Trophoblast cell (in vitro differentiated cells and primary cell): ENCODE measurements around the gene SNX7.

Experiments used
- DNase-seq, 2 donors: peaks; one replicate each; pipeline ENCODE4 v3.0.0-alpha.2; 2016
- H2AFZ ChIP-seq: 2 replicates; pipeline ENCODE4 v1.6.1; 2013; ENCODE audit warnings: low read length, moderate library complexity, mild to moderate bottlenecking; ENCODE audit not compliant: insufficient read depth, poor library complexity
- H2AK5ac ChIP-seq: 2 replicates; pipeline ENCODE4 v1.6.1; 2013; ENCODE audit warnings: mild to moderate bottlenecking, low read length
- H2BK120ac ChIP-seq: 2 replicates; pipeline ENCODE4 v1.6.1; 2013; ENCODE audit warnings: low read length, mild to moderate bottlenecking, moderate library complexity; ENCODE audit not compliant: insufficient read depth, poor library complexity
- H2BK12ac ChIP-seq: 2 replicates; pipeline ENCODE4 v1.6.1; 2013; ENCODE audit warnings: mild to moderate bottlenecking, low read length, moderate library complexity
- H2BK5ac ChIP-seq: 2 replicates; pipeline ENCODE4 v1.6.1; 2013; ENCODE audit warnings: low read length, low read depth, moderate library complexity, mild to moderate bottlenecking; ENCODE audit not compliant: poor library complexity
- H3K14ac ChIP-seq: 2 replicates; pipeline ENCODE4 v1.6.1; 2013; ENCODE audit warnings: mild to moderate bottlenecking, low read length
- H3K18ac ChIP-seq: 2 replicates; pipeline ENCODE4 v1.6.1; 2013; ENCODE audit warnings: mild to moderate bottlenecking, low read length
- H3K23ac ChIP-seq: 2 replicates; pipeline ENCODE4 v1.6.1; 2013; ENCODE audit warnings: low read length
- H3K27ac ChIP-seq: 2 replicates; pipeline ENCODE4 v1.5.1; 2013; ENCODE audit warnings: low read depth, mild to moderate bottlenecking, inconsistent platforms, low read length, moderate library complexity
- H3K27me3 ChIP-seq: 2 replicates; pipeline ENCODE4 v1.6.1; 2013; ENCODE audit warnings: inconsistent platforms, mild to moderate bottlenecking, low read length, moderate library complexity; ENCODE audit not compliant: insufficient read depth
- H3K36me3 ChIP-seq, 2 experiments: 1 replicate in 1 of 2; 2 replicates in 1 of 2; pipeline ENCODE4 v1.6.1; 2013; ENCODE audit warnings: low read length in 2 of 2, mild to moderate bottlenecking in 2 of 2, moderate library complexity in 1 of 2; ENCODE audit not compliant: insufficient read depth in 2 of 2, control insufficient read depth in 1 of 2
- H3K4ac ChIP-seq: 2 replicates; pipeline ENCODE4 v1.6.1; 2013; ENCODE audit warnings: low read depth, mild to moderate bottlenecking, low read length, moderate library complexity
- H3K4me1 ChIP-seq, 2 experiments: 1 replicate in 1 of 2; 2 replicates in 1 of 2; pipeline ENCODE4 v1.6.1; 2013; ENCODE audit warnings: low read length in 2 of 2, mild to moderate bottlenecking in 2 of 2, moderate library complexity in 1 of 2; ENCODE audit not compliant: insufficient read depth in 2 of 2, control insufficient read depth in 1 of 2
- H3K4me2 ChIP-seq: 2 replicates; pipeline ENCODE4 v1.6.1; 2013; ENCODE audit warnings: inconsistent platforms, mild to moderate bottlenecking, low read length, moderate library complexity
- H3K4me3 ChIP-seq: 2 replicates; pipeline ENCODE4 v1.5.1; 2013; ENCODE audit warnings: mild to moderate bottlenecking, low read depth, low read length, inconsistent platforms
- H3K79me1 ChIP-seq: one replicate; pipeline ENCODE4 v1.6.1; 2013; ENCODE audit warnings: low read length
- H3K79me2 ChIP-seq: 2 replicates; pipeline ENCODE4 v1.6.1; 2013; ENCODE audit warnings: low read length, mild to moderate bottlenecking; ENCODE audit not compliant: control insufficient read depth, insufficient read depth, poor library complexity
- H3K9ac ChIP-seq: 2 replicates; pipeline ENCODE4 v1.6.1; 2013; ENCODE audit warnings: mild to moderate bottlenecking, low read length
- H3K9me3 ChIP-seq: 2 replicates; pipeline ENCODE4 v1.6.1; 2013; ENCODE audit warnings: low read depth, mild to moderate bottlenecking, control low read depth, inconsistent platforms, low read length; ENCODE audit not compliant: insufficient read depth
- H4K12ac ChIP-seq: 2 replicates; pipeline ENCODE4 v1.6.1; 2013; ENCODE audit warnings: low read depth, mild to moderate bottlenecking, low read length, moderate library complexity
- H4K8ac ChIP-seq: 2 replicates; pipeline ENCODE4 v1.6.1; 2013; ENCODE audit warnings: low read depth, mild to moderate bottlenecking, low read length, moderate library complexity
- H4K91ac ChIP-seq: one replicate; pipeline ENCODE4 v1.6.1; 2013; ENCODE audit warnings: low read depth, mild to moderate bottlenecking, low read length, moderate library complexity
- WGBS: extraction: QIAGEN DNeasy Blood & Tissue Kit; methylation state at CpG from one replicate; pipeline ENCODE4 v1.1.7; 2013; ENCODE audit warnings: missing lambda C conversion rate; ENCODE audit not compliant: insufficient read length, insufficient coverage; ENCODE audit errors: extremely low coverage; 5-methylcytosine and 5-hydroxymethylcytosine counted together

SNX7 gene

DNA sequence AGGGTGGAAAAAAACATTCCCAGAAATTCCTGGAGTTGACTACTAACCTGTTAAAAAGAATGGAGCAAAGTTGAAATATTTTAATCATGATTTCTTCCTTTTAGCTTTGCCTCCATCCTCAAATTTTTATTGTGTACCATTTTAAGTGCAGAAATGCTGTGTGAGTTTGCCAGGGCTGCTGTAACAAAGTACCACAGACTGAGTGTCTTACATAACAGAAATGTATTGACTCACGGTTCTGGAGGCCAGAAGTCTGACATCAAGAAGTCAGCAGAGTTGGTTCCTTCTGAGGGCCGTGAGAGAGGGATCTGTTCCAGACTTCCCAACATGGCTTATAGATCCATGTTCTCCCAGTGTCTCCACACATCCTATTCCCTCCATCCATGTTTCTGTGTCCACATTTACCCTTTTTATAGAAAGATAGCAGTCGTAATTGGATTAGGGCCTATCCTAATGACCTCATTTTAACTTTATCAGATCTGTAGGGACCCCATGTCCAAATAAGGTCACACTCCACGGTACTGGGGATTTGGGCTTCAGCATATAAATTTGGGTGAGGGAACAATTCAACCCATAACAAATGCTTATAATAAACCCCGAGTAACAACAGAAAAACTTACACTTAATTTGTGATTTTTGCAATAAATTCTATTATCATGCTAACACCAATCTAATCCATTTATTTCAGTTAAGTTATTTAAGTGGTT is 12.7 kb downstream of the SNX7 start:
- no peak overlapping the region for H3K14ac ChIP-seq
- H3K23ac ChIP-seq: no peak overlapping the region
- H4K91ac ChIP-seq: no peak overlapping the region
- no peak overlapping the region for H2BK5ac ChIP-seq
- H3K4ac ChIP-seq: no peak overlapping the region
- H3K4me2 ChIP-seq: no peak overlapping the region
- H3K79me1 ChIP-seq: no peaks in the 10 kb centered on the region
- H4K8ac ChIP-seq: no peak overlapping the region
- H3K9me3 ChIP-seq: no peaks in the 10 kb centered on the region
- H3K4me1 ChIP-seq: no peaks in the 10 kb centered on the region
- no peak overlapping the region for H4K12ac ChIP-seq
- H3K27me3 ChIP-seq: no peaks in the 10 kb centered on the region
- no peak for DNase-seq
- H3K27ac ChIP-seq: no peak overlapping the region
- no peak overlapping the region for H2BK12ac ChIP-seq
- no peak overlapping the region for H3K4me3 ChIP-seq
- no peaks in the 10 kb centered on the region for H3K36me3 ChIP-seq
- H3K79me2 ChIP-seq: no peaks in the 10 kb centered on the region
- no peak overlapping the region for H2AFZ ChIP-seq
- WGBS: no CpG with 5 or more reads among the region's 5 CpGs
- H2AK5ac ChIP-seq: no peak overlapping the region
- no peak overlapping the region for H3K18ac ChIP-seq
- H3K9ac ChIP-seq: no peak overlapping the region
- H2BK120ac ChIP-seq: no peak overlapping the region

DNA sequence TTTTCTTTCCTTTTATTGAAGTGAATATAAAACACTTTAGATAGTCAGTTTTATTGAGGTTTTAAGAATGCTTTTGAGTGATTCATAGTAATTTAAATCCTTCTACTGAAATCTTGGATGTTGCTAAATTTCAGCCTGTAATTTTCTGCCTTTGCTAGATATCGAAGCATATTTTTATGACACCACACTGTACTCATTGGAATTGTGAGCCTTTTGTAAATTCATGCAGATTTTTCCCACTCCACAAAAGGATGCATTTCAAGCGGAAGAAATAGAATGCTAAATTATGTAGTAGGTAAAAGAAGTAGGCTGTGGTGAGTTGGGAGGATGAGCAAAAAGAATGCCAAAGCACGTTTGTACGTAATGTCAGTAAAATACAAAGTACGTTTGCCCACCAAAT is 13.8 kb downstream of the SNX7 start:
- H2BK5ac ChIP-seq: no peak overlapping the region
- H3K9me3 ChIP-seq: no peaks in the 10 kb centered on the region
- H3K23ac ChIP-seq: no peak overlapping the region
- no peak overlapping the region for H3K4me3 ChIP-seq
- H3K14ac ChIP-seq: no peak overlapping the region
- H3K79me2 ChIP-seq: no peaks in the 10 kb centered on the region
- WGBS: no CpG with 5 or more reads among the region's 5 CpGs
- H4K8ac ChIP-seq: no peak overlapping the region
- H3K4me2 ChIP-seq: no peak overlapping the region
- no peak overlapping the region for H2BK120ac ChIP-seq
- no peak overlapping the region for H2AK5ac ChIP-seq
- H3K4ac ChIP-seq: no peak overlapping the region
- no peak overlapping the region for H3K27ac ChIP-seq
- no peak for DNase-seq
- H3K79me1 ChIP-seq: no peaks in the 10 kb centered on the region
- H2AFZ ChIP-seq: no peak overlapping the region
- H2BK12ac ChIP-seq: no peak overlapping the region
- no peaks in the 10 kb centered on the region for H3K27me3 ChIP-seq
- H3K36me3 ChIP-seq: no peaks in the 10 kb centered on the region
- no peak overlapping the region for H4K91ac ChIP-seq
- H3K4me1 ChIP-seq: no peaks in the 10 kb centered on the region
- H4K12ac ChIP-seq: no peak overlapping the region
- H3K18ac ChIP-seq: no peak overlapping the region
- H3K9ac ChIP-seq: no peak overlapping the region

DNA sequence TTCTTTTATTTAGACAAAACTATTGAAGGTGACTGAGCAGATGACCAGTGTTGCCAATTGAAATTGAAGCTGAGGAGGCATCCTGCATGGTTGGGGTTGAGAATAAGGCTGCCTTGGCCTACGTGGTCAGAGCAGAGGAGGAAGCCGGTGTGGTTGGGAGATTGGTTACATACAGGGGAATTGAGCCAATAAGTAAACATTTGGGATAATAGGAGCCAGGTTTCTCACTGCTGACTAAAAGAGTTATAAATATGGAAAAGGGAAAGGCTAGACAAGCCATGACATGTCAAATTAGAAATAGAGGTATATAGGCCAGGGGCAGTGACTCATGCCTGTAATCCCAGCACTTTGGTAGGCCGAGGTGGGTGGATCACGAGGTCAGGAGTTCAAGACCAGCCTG is 15.8 kb downstream of the SNX7 start:
- no peaks in the 10 kb centered on the region for H3K79me1 ChIP-seq
- H3K79me2 ChIP-seq: no peaks in the 10 kb centered on the region
- no peak overlapping the region for H2AK5ac ChIP-seq
- no peak overlapping the region for H3K9ac ChIP-seq
- no peak overlapping the region for H4K12ac ChIP-seq
- no peak overlapping the region for H2AFZ ChIP-seq
- H4K8ac ChIP-seq: no peak overlapping the region
- H3K9me3 ChIP-seq: no peaks in the 10 kb centered on the region
- H2BK120ac ChIP-seq: no peak overlapping the region
- H3K27me3 ChIP-seq: no peaks in the 10 kb centered on the region
- WGBS: no CpG with 5 or more reads among the region's 4 CpGs
- no peak overlapping the region for H2BK12ac ChIP-seq
- no peaks in the 10 kb centered on the region for H3K4me1 ChIP-seq
- no peaks in the 10 kb centered on the region for H3K36me3 ChIP-seq
- no peak overlapping the region for H3K4me2 ChIP-seq
- no peak overlapping the region for H3K14ac ChIP-seq
- no peak overlapping the region for H3K4me3 ChIP-seq
- no peak overlapping the region for H4K91ac ChIP-seq
- DNase-seq: no peak
- no peak overlapping the region for H2BK5ac ChIP-seq
- no peak overlapping the region for H3K4ac ChIP-seq
- no peak overlapping the region for H3K23ac ChIP-seq
- H3K27ac ChIP-seq: no peak overlapping the region
- H3K18ac ChIP-seq: no peak overlapping the region

DNA sequence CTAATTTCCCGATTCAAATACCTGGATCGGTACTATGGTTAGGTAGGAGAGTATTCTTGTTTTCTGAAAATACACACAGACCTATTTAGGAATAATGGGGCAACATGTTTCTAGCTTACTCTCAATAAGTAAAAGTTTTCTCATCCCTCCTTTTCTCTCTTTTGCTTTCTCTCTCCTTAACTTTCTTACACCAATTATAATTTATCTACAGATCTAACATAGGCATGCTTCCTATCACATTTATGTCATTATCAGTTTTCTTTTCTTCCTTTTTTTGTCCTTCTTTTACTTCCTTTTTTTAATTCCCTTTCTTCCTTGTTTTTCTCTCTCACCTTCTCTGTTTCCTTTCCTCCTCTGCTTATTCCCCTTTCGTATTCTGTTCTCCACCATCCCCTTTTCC is 20.3 kb downstream of the SNX7 start:
- Histone ChIP-seq H4K91ac (no peak overlapping the region), H2AFZ (no peak overlapping the region), H3K79me2 (no peaks in the 10 kb centered on the region), H3K18ac (no peak overlapping the region), H3K9me3 (no peaks in the 10 kb centered on the region), H2BK5ac (no peak overlapping the region), H3K4me2 (no peak overlapping the region), H3K36me3 (no peaks in the 10 kb centered on the region), H3K9ac (no peak overlapping the region), H3K79me1 (no peaks in the 10 kb centered on the region), H3K27ac (no peak overlapping the region), H3K4ac (no peak overlapping the region), H2BK120ac (no peak overlapping the region), H4K8ac (no peak overlapping the region), H3K4me1 (peaks cover 0 to 3% of the 10 kb centered on the region in 2 experiments), H3K23ac (no peak overlapping the region), H4K12ac (no peak overlapping the region), H3K27me3 (no peaks in the 10 kb centered on the region), H2AK5ac (no peak overlapping the region), H3K14ac (no peak overlapping the region), H3K4me3 (no peak overlapping the region), H2BK12ac (no peak overlapping the region)
- 100% methylated on average over 1 of the region's 3 CpGs for WGBS
- DNase-seq: no peak
